IMR-90 (cell line): ENCODE data around the gene DSTYK. TPM values are rescaled to one million over a fixed set of nuclear protein-coding genes. Genes with fewer than 3 reads are reported as not detected.

Experiments used
- ATAC-seq: fragments of 200-7000 bp; cut with Tn5 transposase; 2 replicates; pipeline ENCODE4 v1.9.1; 2020; ENCODE audit warnings: low read depth, mild to moderate bottlenecking, moderate library complexity
- BruUV-seq: library from RNA; stranded (reverse); fragments of 400-500 nt; replicated peaks from 2 replicates; lab custom pipeline; 2021; lab: Mats Ljungman, UMichigan
- CTCF ChIA-PET: fragments of 300-600 bp; formaldehyde crosslinking; extraction: SDS; loops from one replicate; lab custom pipeline; 2021; ENCODE audit warnings: antibody characterized with exemption; lab: Yijun Ruan, JAX
- POLR2A ChIA-PET: fragments of 300-600 bp; sonication (Branson Sonifier 250); formaldehyde crosslinking; loops from one replicate; lab custom pipeline; 2022; ENCODE audit warnings: antibody characterized with exemption; ENCODE audit not compliant: unreplicated experiment; lab: Charles Lee
- DNase-seq: peaks from one replicate; pipeline ENCODE4 v3.0.0; 2013
- H2AFZ ChIP-seq: replicated peaks from 2 replicates; pipeline ENCODE3; 2013; ENCODE audit warnings: low read length, mild to moderate bottlenecking; ENCODE audit not compliant: poor library complexity
- H2AK5ac ChIP-seq: 2 replicates; pipeline ENCODE4 v1.6.1; 2013; ENCODE audit warnings: low read depth, low read length, inconsistent platforms
- H2AK9ac ChIP-seq: replicated peaks from 2 replicates; pipeline ENCODE3; 2013; ENCODE audit warnings: mild to moderate bottlenecking, low read depth, low read length, moderate library complexity; ENCODE audit not compliant: poor library complexity
- H2BK120ac ChIP-seq: 2 replicates; pipeline ENCODE4 v1.6.1; 2013; ENCODE audit warnings: low read depth, low read length, inconsistent platforms
- H2BK15ac ChIP-seq: 3 replicates; pipeline ENCODE4 v1.6.1; 2013; ENCODE audit warnings: low read depth, low read length, inconsistent platforms
- H2BK20ac ChIP-seq: 2 replicates; pipeline ENCODE4 v1.6.1; 2013; ENCODE audit warnings: low read depth, mild to moderate bottlenecking, inconsistent platforms, low read length, moderate library complexity
- H2BK5ac ChIP-seq: 2 replicates; pipeline ENCODE4 v1.6.1; 2013; ENCODE audit warnings: mild to moderate bottlenecking, low read depth, low read length, inconsistent platforms; ENCODE audit not compliant: poor library complexity, severe bottlenecking
- H3K14ac ChIP-seq: replicated peaks from 2 replicates; pipeline ENCODE4 v1.6.1; 2013; ENCODE audit warnings: low read depth, low read length, inconsistent platforms
- H3K18ac ChIP-seq: 2 replicates; pipeline ENCODE4 v1.6.1; 2013; ENCODE audit warnings: low read depth, low read length, control low read depth
- H3K23ac ChIP-seq: 2 replicates; pipeline ENCODE4 v1.6.1; 2013; ENCODE audit warnings: low read depth, low read length, inconsistent platforms
- H3K27ac ChIP-seq: 2 replicates; pipeline ENCODE4 v1.5.1; 2013; ENCODE audit warnings: mild to moderate bottlenecking, control low read depth, low read length; ENCODE audit not compliant: insufficient read depth
- H3K27me3 ChIP-seq: 2 replicates; pipeline ENCODE4 v1.6.1; 2013; ENCODE audit warnings: low read length; ENCODE audit not compliant: control insufficient read depth, insufficient read depth
- H3K36me3 ChIP-seq: 2 replicates; pipeline ENCODE4 v1.6.1; 2013; ENCODE audit warnings: low read length, mixed read lengths; ENCODE audit not compliant: control insufficient read depth, insufficient read depth
- H3K4ac ChIP-seq: 2 replicates; pipeline ENCODE4 v1.6.1; 2013; ENCODE audit warnings: low read depth, low read length, inconsistent platforms
- H3K4me1 ChIP-seq: 2 replicates; pipeline ENCODE4 v1.6.1; 2013; ENCODE audit warnings: low read length, mixed read lengths; ENCODE audit not compliant: control insufficient read depth, insufficient read depth
- H3K4me2 ChIP-seq: 2 replicates; pipeline ENCODE4 v1.6.1; 2013; ENCODE audit warnings: low read depth, mild to moderate bottlenecking, control low read depth, low read length, moderate library complexity
- H3K4me3 ChIP-seq: 2 replicates; pipeline ENCODE4 v1.5.1; 2013; ENCODE audit warnings: low read depth, mild to moderate bottlenecking, control low read depth, low read length, moderate library complexity; ENCODE audit not compliant: insufficient read depth
- H3K56ac ChIP-seq: 2 replicates; pipeline ENCODE4 v1.6.1; 2013; ENCODE audit warnings: low read length, inconsistent platforms; ENCODE audit not compliant: insufficient read depth; ENCODE audit errors: extremely low read depth
- H3K79me1 ChIP-seq, 2 experiments: 2 replicates each; pipeline ENCODE4 v1.6.1; 2013; ENCODE audit warnings: low read length in 2 of 2, inconsistent platforms in 1 of 2, low read depth in 1 of 2
- H3K9ac ChIP-seq: 2 replicates; pipeline ENCODE4 v1.6.1; 2013; ENCODE audit warnings: low read depth, low read length, control low read depth
- H3K9me1 ChIP-seq: 2 replicates; pipeline ENCODE4 v1.6.1; 2013; ENCODE audit warnings: low read length, inconsistent platforms; ENCODE audit not compliant: insufficient read depth
- H3K9me3 ChIP-seq: 2 replicates; pipeline ENCODE4 v1.6.1; 2013; ENCODE audit warnings: low read length; ENCODE audit not compliant: control insufficient read depth, insufficient read depth
- H4K20me1 ChIP-seq: 2 replicates; pipeline ENCODE4 v1.6.1; 2013; ENCODE audit warnings: low read length, inconsistent platforms; ENCODE audit not compliant: insufficient read depth
- H4K5ac ChIP-seq: 2 replicates; pipeline ENCODE4 v1.6.1; 2013; ENCODE audit warnings: mild to moderate bottlenecking, low read depth, low read length, control low read depth
- H4K8ac ChIP-seq, 2 experiments: 2 replicates each; pipeline ENCODE4 v1.6.1; 2013; ENCODE audit warnings: low read depth in 2 of 2, low read length in 2 of 2, control low read depth in 1 of 2, inconsistent platforms in 1 of 2
- H4K91ac ChIP-seq: 2 replicates; pipeline ENCODE4 v1.6.1; 2013; ENCODE audit warnings: low read depth, low read length, inconsistent platforms; ENCODE audit not compliant: insufficient read depth
- CEBPB ChIP-seq: IDR thresholded peaks from 2 replicates; pipeline ENCODE4 v1.6.1; 2012; ENCODE audit warnings: low read depth, low read length, improper control_type of control experiment
- MAFK ChIP-seq: IDR thresholded peaks from 2 replicates; pipeline ENCODE4 v1.6.1; 2012; ENCODE audit warnings: low read depth, low read length, improper control_type of control experiment
- POLR2A ChIP-seq: IDR thresholded peaks from 2 replicates; pipeline ENCODE4 v1.6.1; 2012; ENCODE audit warnings: mild to moderate bottlenecking, low read depth, low read length
- RAD21 ChIP-seq: IDR thresholded peaks from 2 replicates; pipeline ENCODE4 v1.6.1; 2012; ENCODE audit warnings: low read length, improper control_type of control experiment
- RCOR1 ChIP-seq: IDR thresholded peaks from 2 replicates; pipeline ENCODE4 v1.6.1; 2012; ENCODE audit warnings: mild to moderate bottlenecking, low read length, improper control_type of control experiment; ENCODE audit not compliant: insufficient replicate concordance
- RFX5 ChIP-seq: IDR thresholded peaks from 2 replicates; pipeline ENCODE4 v1.8.0; 2012; ENCODE audit warnings: low read depth, mild to moderate bottlenecking, low read length, moderate library complexity
- USF2 ChIP-seq: fragments of 150-350 bp; IDR thresholded peaks from 2 replicates; pipeline ENCODE4 v1.6.1; 2017; ENCODE audit warnings: mild to moderate bottlenecking, antibody characterized with exemption, low read length, low read depth
- dilution Hi-C: fragments of 300-500 bp; cut with HindIII; formaldehyde crosslinking; loops from one replicate; pipeline ENCODE4 v1.14.3; 2018; ENCODE audit warnings: low sequenced_read_pairs; ENCODE audit not compliant: unreplicated experiment
- in situ Hi-C: fragments of 300-500 bp; cut with MboI; formaldehyde crosslinking; loops from 3 replicates; pipeline ENCODE4 v1.14.3; 2019; ENCODE audit warnings: low sequenced_read_pairs, inconsistent platforms, mixed read lengths
- intact Hi-C: fragments of 100-400 bp; cut with micrococcal nuclease; formaldehyde crosslinking; loops from 2 replicates; pipeline ENCODE4 v1.10.0; 2022
- polyA plus RNA-seq, 3 experiments: library from polyadenylated mRNA; depleted of rRNA; stranded (reverse); fragments of >200 nt; gene quantifications; 2 replicates each; pipeline ENCODE4 v1.2.3, GENCODE V29; 2012; ENCODE audit warnings: low replicate concordance in 1 of 3
- total RNA-seq: library from RNA; depleted of rRNA; stranded (reverse); fragments of >200 nt; gene quantifications from 2 replicates; pipeline ENCODE4 v1.2.3, GENCODE V29; 2012

DSTYK gene
- total and polyA plus RNA-seq, 2 of the 4 experiments (the other 2 are of a cell fraction) = 8.0 to 18.3 TPM

- TF ChIP-seq USF2 (no peak), POLR2A (no peak), RCOR1 (no peak), RFX5 (no peak)
Observed at GRCh38 chr1:205118752-205119151, 92.8 kb downstream of the DSTYK start (continued).

- no peak overlapping the region for H3K14ac ChIP-seq
- H4K5ac ChIP-seq = no peak overlapping the region
- no peak overlapping the region for H3K4ac ChIP-seq
- ChIA-PET POLR2A (no interaction called here), CTCF (no interaction called here)
- no peak overlapping the region for H3K56ac ChIP-seq
- H3K4me2 ChIP-seq = no peak overlapping the region
- H2BK20ac ChIP-seq = no peak overlapping the region
- H3K27me3 ChIP-seq = no peaks in the 10 kb centered on the region
- ATAC-seq = no peak
- H4K20me1 ChIP-seq = peaks cover 3% of the 10 kb centered on the region; the same call in 1 of the 2 replicates
- H3K18ac ChIP-seq = no peak overlapping the region
- no peak overlapping the region for H2BK5ac ChIP-seq
- H2AK9ac ChIP-seq = no peak overlapping the region
- in situ Hi-C loops (no loop called here), dilution Hi-C loops (no loop called here), intact Hi-C loops (no loop called here)
- H3K4me3 ChIP-seq = no peak overlapping the region
- no peak for TF ChIP-seq MAFK
- TF ChIP-seq CEBPB = no peak
- TF ChIP-seq RAD21 = no peak
- no peak overlapping the region for H4K8ac ChIP-seq
- H3K9me1 ChIP-seq = no peaks in the 10 kb centered on the region
- H2BK120ac ChIP-seq = no peak overlapping the region
- H3K9ac ChIP-seq = no peak overlapping the region
- H3K79me1 ChIP-seq = peaks cover 11 to 17% of the 10 kb centered on the region in 2 experiments
- H2BK15ac ChIP-seq = no peak overlapping the region
- no peak overlapping the region for H3K27ac ChIP-seq
- no peak overlapping the region for H4K91ac ChIP-seq
- no TSS peak for BruUV-seq
- H3K36me3 ChIP-seq = peaks cover 8% of the 10 kb centered on the region
- no peak overlapping the region for H3K23ac ChIP-seq
- no peak overlapping the region for H2AK5ac ChIP-seq
- no peaks in the 10 kb centered on the region for H3K4me1 ChIP-seq
- H3K9me3 ChIP-seq = no peaks in the 10 kb centered on the region
- H2AFZ ChIP-seq = no peak overlapping the region
- DNase-seq = no peak
Observed at GRCh38 chr1:205111354-205111753, 100.1 kb downstream of the DSTYK start.
